Measurements from ENCODE around the gene TPPP.

TPPP gene

DNA sequence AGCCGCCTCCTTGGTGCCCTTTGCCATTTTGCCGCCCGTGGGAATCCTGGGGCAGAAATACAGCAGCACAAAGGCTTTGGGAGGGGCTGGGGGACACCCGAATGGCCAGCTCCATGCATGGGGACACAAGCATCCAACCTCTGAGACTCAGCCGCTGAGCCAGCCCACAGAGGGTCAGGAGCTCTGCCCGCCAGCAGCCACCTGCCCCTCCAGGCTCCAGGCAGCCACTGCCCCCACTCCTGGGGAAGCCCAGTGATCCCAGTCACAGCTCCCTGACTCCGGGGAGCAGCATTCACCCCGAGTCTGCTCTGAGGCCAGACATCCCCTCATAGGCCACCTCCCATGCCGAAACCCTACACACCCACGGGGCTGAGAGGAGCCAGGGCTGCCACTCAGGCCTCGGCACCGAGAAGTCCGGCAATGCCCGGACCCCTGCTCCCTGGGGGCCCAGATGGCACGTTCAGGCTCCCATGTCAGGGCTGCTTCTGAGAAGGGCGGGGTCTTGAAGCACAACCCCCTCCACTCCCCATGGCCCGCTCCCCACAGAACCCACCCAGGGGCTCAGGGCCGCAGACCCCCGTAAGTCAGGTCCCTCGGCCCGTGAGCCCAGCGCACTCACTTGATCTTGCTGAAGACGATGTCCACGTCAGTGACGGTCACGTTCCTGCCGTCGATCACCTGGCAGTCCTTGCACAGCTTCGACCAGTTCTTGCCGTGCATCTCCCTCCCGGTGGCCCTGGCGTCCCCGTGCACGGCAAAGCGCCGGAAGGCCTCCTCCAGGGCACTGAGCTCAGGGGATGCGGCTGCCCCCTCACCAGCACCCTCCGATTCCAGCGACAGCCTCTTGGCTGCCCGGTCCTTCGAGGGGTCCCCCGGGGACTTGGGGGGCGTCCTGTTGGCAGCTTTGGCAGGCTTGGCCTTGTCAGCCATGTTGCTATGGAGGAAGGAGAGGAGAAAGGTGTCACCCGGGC lies 15.7 kb downstream of the TPPP start:
- Histone ChIP-seq H3K4me2 (ENCODE audit: low read length) (no peak overlapping the region), H3K27me3 (ENCODE audit: control insufficient read depth, low read length) (peaks cover 11% of the 10 kb centered on the region), H3F3A (ENCODE audit: control insufficient read depth, insufficient read depth) (no peaks in the 10 kb centered on the region), H3K36me3 (ENCODE audit: control insufficient read depth, low read length) (no peaks in the 10 kb centered on the region), H3K4me1 (ENCODE audit: control insufficient read depth, low read length) (peaks cover 7% of the 10 kb centered on the region; the same call in 1 of the 2 replicates), H3K27ac (ENCODE audit: low read depth, low read length) (no peak overlapping the region), H3K9me2 (replicated peaks; ENCODE audit: control insufficient read depth, low read length) (no peaks in the 10 kb centered on the region), H3K9me3 (ENCODE audit: control insufficient read depth, insufficient read depth, low read length) (no peaks in the 10 kb centered on the region), H3K79me2 (ENCODE audit: control insufficient read depth, low read length) (no peaks in the 10 kb centered on the region), H3K4me3 (ENCODE audit: low read length) (no peak overlapping the region), H4K20me1 (ENCODE audit: control insufficient read depth, insufficient read depth, low read depth, low read length) (peaks cover 5% of the 10 kb centered on the region)
- TF ChIP-seq EZH2phosphoT487 (IDR thresholded peaks at IDR 0.05; ENCODE audit: borderline replicate concordance, low read length): no peak
- TF ChIP-seq, protein P1, sequence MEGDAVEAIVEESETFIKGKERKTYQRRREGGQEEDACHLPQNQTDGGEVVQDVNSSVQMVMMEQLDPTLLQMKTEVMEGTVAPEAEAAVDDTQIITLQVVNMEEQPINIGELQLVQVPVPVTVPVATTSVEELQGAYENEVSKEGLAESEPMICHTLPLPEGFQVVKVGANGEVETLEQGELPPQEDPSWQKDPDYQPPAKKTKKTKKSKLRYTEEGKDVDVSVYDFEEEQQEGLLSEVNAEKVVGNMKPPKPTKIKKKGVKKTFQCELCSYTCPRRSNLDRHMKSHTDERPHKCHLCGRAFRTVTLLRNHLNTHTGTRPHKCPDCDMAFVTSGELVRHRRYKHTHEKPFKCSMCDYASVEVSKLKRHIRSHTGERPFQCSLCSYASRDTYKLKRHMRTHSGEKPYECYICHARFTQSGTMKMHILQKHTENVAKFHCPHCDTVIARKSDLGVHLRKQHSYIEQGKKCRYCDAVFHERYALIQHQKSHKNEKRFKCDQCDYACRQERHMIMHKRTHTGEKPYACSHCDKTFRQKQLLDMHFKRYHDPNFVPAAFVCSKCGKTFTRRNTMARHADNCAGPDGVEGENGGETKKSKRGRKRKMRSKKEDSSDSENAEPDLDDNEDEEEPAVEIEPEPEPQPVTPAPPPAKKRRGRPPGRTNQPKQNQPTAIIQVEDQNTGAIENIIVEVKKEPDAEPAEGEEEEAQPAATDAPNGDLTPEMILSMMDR (IDR thresholded peaks at IDR 0.05; ENCODE audit: low read depth, low read length, poor library complexity, severe bottlenecking): no peak

DNA sequence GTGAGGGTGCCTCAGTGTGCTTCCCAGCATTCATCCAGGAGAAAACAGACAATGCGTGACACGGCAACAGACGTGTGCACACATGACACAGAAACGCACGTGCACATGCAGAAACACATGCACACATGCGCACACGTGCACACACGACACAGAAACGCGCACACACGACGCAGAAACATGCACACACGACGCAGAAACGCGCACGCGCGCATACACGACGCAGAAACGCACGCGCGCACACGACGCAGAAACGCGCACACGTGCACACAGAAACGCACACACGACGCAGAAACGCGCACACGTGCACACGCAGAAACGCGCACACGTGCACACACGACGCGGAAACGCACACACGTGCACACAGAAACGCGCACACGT lies 16.5 kb downstream of the TPPP start:
- Histone ChIP-seq H4K20me1 (ENCODE audit: control insufficient read depth, insufficient read depth, low read depth, low read length) (peaks cover 5% of the 10 kb centered on the region), H3K79me2 (ENCODE audit: control insufficient read depth, low read length) (no peaks in the 10 kb centered on the region), H3K27ac (ENCODE audit: low read depth, low read length) (no peak overlapping the region), H3K4me3 (ENCODE audit: low read length) (no peak overlapping the region), H3K4me2 (ENCODE audit: low read length) (no peak overlapping the region), H3K9me2 (replicated peaks; ENCODE audit: control insufficient read depth, low read length) (no peaks in the 10 kb centered on the region), H3F3A (ENCODE audit: control insufficient read depth, insufficient read depth) (no peaks in the 10 kb centered on the region), H3K4me1 (ENCODE audit: control insufficient read depth, low read length) (peaks cover 7% of the 10 kb centered on the region; the same call in 1 of the 2 replicates), H3K27me3 (ENCODE audit: control insufficient read depth, low read length) (peaks cover 13% of the 10 kb centered on the region), H3K36me3 (ENCODE audit: control insufficient read depth, low read length) (no peaks in the 10 kb centered on the region), H3K9me3 (ENCODE audit: control insufficient read depth, insufficient read depth, low read length) (no peaks in the 10 kb centered on the region)
- TF ChIP-seq, protein P1 (IDR thresholded peaks at IDR 0.05; ENCODE audit: low read depth, low read length, poor library complexity, severe bottlenecking): no peak
- no peak for TF ChIP-seq EZH2phosphoT487 (IDR thresholded peaks at IDR 0.05; ENCODE audit: borderline replicate concordance, low read length)

DNA sequence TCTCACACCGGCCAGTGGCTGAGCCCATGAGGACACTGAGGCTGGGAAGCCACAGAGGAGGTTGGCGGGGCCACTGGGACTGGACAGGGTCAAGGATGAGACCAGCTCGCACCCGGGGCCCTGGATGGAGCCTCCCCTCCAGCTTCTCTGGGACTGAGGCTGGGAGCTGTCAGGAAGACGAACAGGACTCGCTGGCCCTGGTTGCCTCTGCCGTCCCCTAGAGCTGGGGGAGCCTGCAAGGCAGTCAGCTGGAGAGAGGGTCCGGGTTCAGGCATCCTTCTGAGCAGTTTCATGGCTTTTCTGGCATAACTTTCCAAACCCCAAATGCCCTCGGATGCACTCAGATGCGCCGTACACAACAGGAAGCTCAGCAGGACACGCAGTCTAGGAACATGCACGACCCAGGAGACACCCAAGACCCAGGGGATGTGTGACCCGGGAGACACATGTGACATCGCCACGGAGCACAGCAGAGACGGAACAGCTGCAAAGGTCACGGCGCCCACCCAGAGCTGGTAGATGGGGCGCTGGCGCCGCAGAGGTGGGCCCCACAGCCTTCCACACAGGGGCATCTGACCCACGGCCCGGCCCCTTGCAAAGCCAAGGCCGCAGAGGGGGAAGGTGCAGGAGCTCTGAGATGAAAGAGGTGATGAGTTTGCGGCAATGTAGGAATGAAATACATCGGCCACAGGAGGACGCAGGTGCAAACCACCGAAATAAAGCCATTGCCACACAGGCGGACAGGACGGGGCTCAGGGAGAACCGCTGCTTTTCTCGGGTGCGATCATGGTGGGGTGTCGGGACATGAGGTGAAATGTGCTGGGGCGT lies 17.1 kb downstream of the TPPP start:
- Histone ChIP-seq H4K20me1 (ENCODE audit: control insufficient read depth, insufficient read depth, low read depth, low read length) (peaks cover 5% of the 10 kb centered on the region), H3K27me3 (ENCODE audit: control insufficient read depth, low read length) (peaks cover 13% of the 10 kb centered on the region), H3K4me1 (ENCODE audit: control insufficient read depth, low read length) (peaks cover 7% of the 10 kb centered on the region; the same call in 1 of the 2 replicates), H3K9me3 (ENCODE audit: control insufficient read depth, insufficient read depth, low read length) (no peaks in the 10 kb centered on the region), H3K79me2 (ENCODE audit: control insufficient read depth, low read length) (no peaks in the 10 kb centered on the region), H3K9me2 (replicated peaks; ENCODE audit: control insufficient read depth, low read length) (no peaks in the 10 kb centered on the region), H3K4me3 (ENCODE audit: low read length) (no peak overlapping the region), H3K27ac (ENCODE audit: low read depth, low read length) (no peak overlapping the region), H3F3A (ENCODE audit: control insufficient read depth, insufficient read depth) (no peaks in the 10 kb centered on the region), H3K4me2 (ENCODE audit: low read length) (no peak overlapping the region), H3K36me3 (ENCODE audit: control insufficient read depth, low read length) (no peaks in the 10 kb centered on the region)
- no peak for TF ChIP-seq EZH2phosphoT487 (IDR thresholded peaks at IDR 0.05; ENCODE audit: borderline replicate concordance, low read length)
- TF ChIP-seq, protein P1 (IDR thresholded peaks at IDR 0.05; ENCODE audit: low read depth, low read length, poor library complexity, severe bottlenecking): no peak

Data from DOHH2 (cell line).